ENCODE data around the gene ANKRD33B.

ANKRD33B gene

DNA sequence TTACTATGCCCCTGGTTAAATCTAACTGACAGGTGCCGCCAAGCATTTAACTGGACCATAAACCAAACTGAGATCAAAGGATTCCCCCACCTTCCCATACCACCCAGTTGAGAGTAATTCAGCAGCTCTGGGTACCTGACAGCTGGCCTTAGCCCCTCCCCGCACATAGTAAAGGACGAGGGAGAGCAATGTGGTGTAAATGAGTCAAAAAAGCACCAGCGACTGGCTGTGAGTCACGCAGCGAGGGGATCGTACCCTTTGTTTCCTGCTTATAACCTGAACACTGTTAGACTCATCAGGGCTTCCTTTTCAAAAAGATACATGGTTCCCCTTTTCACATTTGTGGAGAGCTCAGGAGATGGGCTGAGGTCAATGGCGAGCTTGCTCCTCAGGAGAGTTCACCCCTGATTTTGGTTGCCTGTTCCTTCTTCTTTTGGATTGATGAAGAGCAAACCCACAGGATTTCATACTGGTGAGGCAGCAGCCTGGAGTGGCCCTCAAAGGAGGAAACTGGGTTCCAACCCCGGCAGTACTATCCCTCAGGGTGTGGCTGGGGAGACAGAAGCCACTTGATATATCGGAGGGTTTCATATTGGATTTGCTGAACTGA, 71.5 kb downstream of the ANKRD33B start:
- Histone ChIP-seq H3K4me2 (ENCODE audit: insufficient read depth, low read length) (no peak overlapping the region), H2AFZ (ENCODE audit: low read depth, low read length) (no peak overlapping the region), H3K4me3 (ENCODE audit: low read depth in 1 of 2, low read length in 2 of 2) (no peak overlapping the region), H4K20me1 (ENCODE audit: insufficient read depth, low read length) (peaks cover 29% of the 10 kb centered on the region; the same call in 1 of the 2 replicates), H3K9me3 (ENCODE audit: insufficient read depth, low read length, severe bottlenecking) (peaks cover 7% of the 10 kb centered on the region), H3K9ac (ENCODE audit: low read depth, low read length) (no peak overlapping the region), H3K4me1 (ENCODE audit: insufficient read depth, low read length) (peaks cover 3% of the 10 kb centered on the region; the same call in 1 of the 2 replicates), H3K79me2 (ENCODE audit: insufficient read depth, low read length) (peaks cover 73% of the 10 kb centered on the region), H3K36me3 (ENCODE audit: insufficient read depth, low read length) (peaks cover 48% of the 10 kb centered on the region), H3K27ac (ENCODE audit: low read length) (no peak overlapping the region; the same call in 1 of the 2 replicates), H3K27me3 (ENCODE audit: insufficient read depth, low read length, poor library complexity) (no peaks in the 10 kb centered on the region)
- TF ChIP-seq, protein P1, sequence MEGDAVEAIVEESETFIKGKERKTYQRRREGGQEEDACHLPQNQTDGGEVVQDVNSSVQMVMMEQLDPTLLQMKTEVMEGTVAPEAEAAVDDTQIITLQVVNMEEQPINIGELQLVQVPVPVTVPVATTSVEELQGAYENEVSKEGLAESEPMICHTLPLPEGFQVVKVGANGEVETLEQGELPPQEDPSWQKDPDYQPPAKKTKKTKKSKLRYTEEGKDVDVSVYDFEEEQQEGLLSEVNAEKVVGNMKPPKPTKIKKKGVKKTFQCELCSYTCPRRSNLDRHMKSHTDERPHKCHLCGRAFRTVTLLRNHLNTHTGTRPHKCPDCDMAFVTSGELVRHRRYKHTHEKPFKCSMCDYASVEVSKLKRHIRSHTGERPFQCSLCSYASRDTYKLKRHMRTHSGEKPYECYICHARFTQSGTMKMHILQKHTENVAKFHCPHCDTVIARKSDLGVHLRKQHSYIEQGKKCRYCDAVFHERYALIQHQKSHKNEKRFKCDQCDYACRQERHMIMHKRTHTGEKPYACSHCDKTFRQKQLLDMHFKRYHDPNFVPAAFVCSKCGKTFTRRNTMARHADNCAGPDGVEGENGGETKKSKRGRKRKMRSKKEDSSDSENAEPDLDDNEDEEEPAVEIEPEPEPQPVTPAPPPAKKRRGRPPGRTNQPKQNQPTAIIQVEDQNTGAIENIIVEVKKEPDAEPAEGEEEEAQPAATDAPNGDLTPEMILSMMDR (IDR thresholded peaks at IDR 0.05; ENCODE audit: borderline replicate concordance, extremely low read depth, low read length, poor library complexity, severe bottlenecking) = no peak
- no peak for TF ChIP-seq EZH2 (IDR thresholded peaks at IDR 0.05; ENCODE audit: borderline replicate concordance, low read depth, low read length, severe bottlenecking)
- ATAC-seq (ENCODE audit: insufficient read depth, low read depth) (no peak), DNase-seq (no peak)

DNA sequence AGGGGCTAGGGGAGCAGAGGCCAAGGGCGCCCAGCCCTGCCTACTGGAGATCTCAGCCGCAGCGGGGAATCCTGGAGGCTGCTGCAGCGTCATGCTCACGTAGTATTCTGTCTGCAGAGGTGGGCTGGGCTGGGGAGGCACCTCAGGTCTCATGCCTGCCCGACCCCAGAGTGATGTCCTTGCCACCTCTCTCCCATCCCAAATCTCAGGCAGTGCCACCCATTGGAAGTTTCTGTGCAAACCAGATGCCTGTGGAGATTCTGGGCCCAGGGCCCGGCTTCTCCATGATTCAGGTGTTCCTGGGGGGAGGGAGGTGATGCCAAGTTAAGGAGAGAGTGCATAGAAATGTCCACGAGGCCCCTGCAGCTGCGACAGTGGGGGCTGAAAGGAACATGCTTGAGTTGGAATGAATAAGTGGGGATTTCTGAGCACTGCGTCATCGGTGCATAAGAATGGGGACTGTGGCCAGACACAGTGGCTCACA, 72.0 kb downstream of the ANKRD33B start:
- H3K36me3 ChIP-seq (ENCODE audit: insufficient read depth, low read length) = peaks cover 48% of the 10 kb centered on the region
- TF ChIP-seq EZH2 (IDR thresholded peaks at IDR 0.05; ENCODE audit: borderline replicate concordance, low read depth, low read length, severe bottlenecking) = no peak
- TF ChIP-seq, protein P1 (IDR thresholded peaks at IDR 0.05; ENCODE audit: borderline replicate concordance, extremely low read depth, low read length, poor library complexity, severe bottlenecking) = no peak
- ATAC-seq (ENCODE audit: insufficient read depth, low read depth) (no peak), DNase-seq (no peak)
- H3K79me2 ChIP-seq (ENCODE audit: insufficient read depth, low read length) = peaks cover 74% of the 10 kb centered on the region
- no peak overlapping the region for H3K27ac ChIP-seq (ENCODE audit: low read length)
- no peak overlapping the region for H2AFZ ChIP-seq (ENCODE audit: low read depth, low read length)
- peaks cover 7% of the 10 kb centered on the region for H3K9me3 ChIP-seq (ENCODE audit: insufficient read depth, low read length, severe bottlenecking)
- H3K4me3 ChIP-seq (ENCODE audit: low read depth in 1 of 2, low read length in 2 of 2) = no peak overlapping the region
- H4K20me1 ChIP-seq (ENCODE audit: insufficient read depth, low read length) = peaks cover 28% of the 10 kb centered on the region; the same call in 1 of the 2 replicates
- H3K9ac ChIP-seq (ENCODE audit: low read depth, low read length) = no peak overlapping the region
- no peak overlapping the region for H3K4me2 ChIP-seq (ENCODE audit: insufficient read depth, low read length)
- H3K4me1 ChIP-seq (ENCODE audit: insufficient read depth, low read length) = peaks cover 3% of the 10 kb centered on the region; the same call in 1 of the 2 replicates
- H3K27me3 ChIP-seq (ENCODE audit: insufficient read depth, low read length, poor library complexity) = no peaks in the 10 kb centered on the region

DNA sequence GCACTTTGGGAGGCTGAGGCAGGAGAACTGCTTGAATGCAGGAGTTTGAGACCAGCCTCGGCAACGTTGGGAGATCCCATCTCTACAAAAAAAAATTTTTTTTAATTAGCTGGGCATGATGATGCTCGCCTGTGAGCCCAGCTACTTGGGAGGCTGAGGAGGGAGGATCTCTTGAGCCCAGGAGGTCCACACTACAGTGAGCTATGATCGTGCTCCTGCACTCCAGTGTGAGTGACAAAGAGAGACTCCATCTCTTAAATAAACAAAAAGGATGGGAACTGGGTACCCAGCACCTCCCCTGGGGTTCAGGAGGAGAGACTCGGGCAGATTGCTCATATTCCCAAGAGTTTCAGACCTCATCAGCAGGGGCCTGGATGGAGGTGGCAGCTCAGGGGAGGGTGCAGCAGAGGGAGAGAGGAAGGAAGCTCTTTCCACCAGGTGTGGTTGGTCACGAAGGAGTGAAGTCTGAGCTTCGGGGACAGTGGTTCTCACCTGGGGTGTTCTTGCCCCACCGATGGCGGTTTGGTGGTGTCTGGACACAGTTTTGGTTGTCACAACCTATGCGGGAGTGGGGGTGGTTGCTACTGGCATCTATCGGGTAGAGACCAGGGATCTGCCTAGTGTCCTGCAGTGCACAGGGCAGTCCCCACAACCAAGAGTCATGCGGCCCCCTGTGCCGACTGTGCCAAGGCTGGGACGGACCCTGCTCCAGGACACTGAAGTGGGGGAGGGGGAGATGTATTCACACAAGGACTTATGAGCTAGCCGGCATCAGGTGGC, 72.7 kb downstream of the ANKRD33B start:
- Histone ChIP-seq H3K9me3 (ENCODE audit: insufficient read depth, low read length, severe bottlenecking) (peaks cover 7% of the 10 kb centered on the region), H3K4me2 (ENCODE audit: insufficient read depth, low read length) (no peak overlapping the region), H3K27me3 (ENCODE audit: insufficient read depth, low read length, poor library complexity) (no peaks in the 10 kb centered on the region), H3K27ac (ENCODE audit: low read length) (no peak overlapping the region), H3K9ac (ENCODE audit: low read depth, low read length) (no peak overlapping the region), H3K36me3 (ENCODE audit: insufficient read depth, low read length) (peaks cover 42% of the 10 kb centered on the region), H3K4me1 (ENCODE audit: insufficient read depth, low read length) (peaks cover 3% of the 10 kb centered on the region; the same call in 1 of the 2 replicates), H2AFZ (ENCODE audit: low read depth, low read length) (no peak overlapping the region), H4K20me1 (ENCODE audit: insufficient read depth, low read length) (peaks cover 23% of the 10 kb centered on the region; the same call in 1 of the 2 replicates), H3K4me3 (ENCODE audit: low read depth in 1 of 2, low read length in 2 of 2) (no peak overlapping the region), H3K79me2 (ENCODE audit: insufficient read depth, low read length) (peaks cover 69% of the 10 kb centered on the region)
- ATAC-seq (ENCODE audit: insufficient read depth, low read depth) = no peak
- no peak for DNase-seq
- no peak for TF ChIP-seq EZH2 (IDR thresholded peaks at IDR 0.05; ENCODE audit: borderline replicate concordance, low read depth, low read length, severe bottlenecking)
- TF ChIP-seq, protein P1 (IDR thresholded peaks at IDR 0.05; ENCODE audit: borderline replicate concordance, extremely low read depth, low read length, poor library complexity, severe bottlenecking) = no peak

Data from DND-41 (cell line).